Aorta (tissue), 5 donors: ENCODE data around the gene GALR3. TPM values are rescaled to one million over a fixed set of nuclear protein-coding genes. Genes with fewer than 3 reads are reported as not detected.
"Not testable (repeated sequence)": the region's sequence is repeated elsewhere in the genome, so short reads cannot be mapped to it uniquely, and the experiment has no call there.

Experiments used
- ATAC-seq: fragments of 200-7000 bp; cut with Tn5 transposase; one replicate; pipeline ENCODE4 v1.9.1; 2022; ENCODE audit warnings: moderate library complexity; ENCODE audit not compliant: low FRiP score
- DNase-seq, 2 donors: peaks; one replicate each; pipeline ENCODE4 v3.0.0-alpha.2; 2020
- H3K27ac ChIP-seq, 2 donors: one replicate each; pipeline ENCODE4 v1.5.1; 2013; ENCODE audit warnings: low read length in 2 of 2, mild to moderate bottlenecking in 2 of 2, moderate library complexity in 2 of 2, control low read depth in 1 of 2, inconsistent platforms in 1 of 2, low read depth in 1 of 2
- H3K27me3 ChIP-seq, 2 donors: one replicate each; pipeline ENCODE4 v1.6.1; 2013; ENCODE audit warnings: control low read depth in 1 of 2, low read length in 1 of 2, mild to moderate bottlenecking in 1 of 2, moderate library complexity in 1 of 2; ENCODE audit not compliant: insufficient read depth in 2 of 2, control insufficient read depth in 1 of 2
- H3K36me3 ChIP-seq, 2 donors: one replicate each; pipeline ENCODE4 v1.6.1; 2013; ENCODE audit warnings: control low read depth in 1 of 2, low read length in 1 of 2, mild to moderate bottlenecking in 1 of 2; ENCODE audit not compliant: insufficient read depth in 2 of 2, control insufficient read depth in 1 of 2
- H3K4me1 ChIP-seq, 2 donors: one replicate each; pipeline ENCODE4 v1.6.1; 2013; ENCODE audit warnings: low read length in 2 of 2, control low read depth in 1 of 2, mild to moderate bottlenecking in 1 of 2, moderate library complexity in 1 of 2; ENCODE audit not compliant: insufficient read depth in 2 of 2, control insufficient read depth in 1 of 2
- H3K4me3 ChIP-seq, 2 donors: one replicate each; pipeline ENCODE4 v1.5.1; 2013; ENCODE audit warnings: low read length in 2 of 2, control low read depth in 1 of 2, mild to moderate bottlenecking in 1 of 2
- H3K9me3 ChIP-seq: one replicate; pipeline ENCODE4 v1.6.1; 2013; ENCODE audit warnings: mild to moderate bottlenecking, low read length; ENCODE audit not compliant: control insufficient read depth
- WGBS, 2 donors: extraction: QIAGEN DNeasy Blood & Tissue Kit; methylation state at CpG; one replicate each; pipeline ENCODE4 v1.1.7; 2013; 5-methylcytosine and 5-hydroxymethylcytosine counted together
- intact Hi-C, 2 donors: fragments of 100-400 bp; cut with DNase I; formaldehyde crosslinking; loops; one replicate each; pipeline versions ENCODE4 v1.14.2 to v1.15.0; 2022
- polyA plus RNA-seq, 2 donors: library from polyadenylated mRNA; stranded (reverse); fragments of 200-250 nt; gene quantifications; one replicate each; pipeline ENCODE4 v1.2.3, GENCODE V29; 2013
- total RNA-seq, 2 donors: library from RNA; stranded (reverse); fragmentation: NEBNext Ultra II Directional; extraction: Animal tissue kit (Norgen Biotek cat#: 25700); gene quantifications; one replicate each; pipeline ENCODE4 v1.2.1, GENCODE V29; 2021
- donor health status: healthy with polysubstance abuse.
- donor health status: Bipolar disorder and iron deficiency.
- donor health status: DM: no; HTN: no; CAD: no.
- donor health status: DM: no; HTN: no; CAD: no.
- donor health status: DM: yes; HTN: yes; CAD: no.

The GALR3 gene
- total and polyA plus RNA-seq, 4 donors, result 0.28 TPM; not detected in 3

- H3K4me3 ChIP-seq, result no peak overlapping the region
- no peak for ATAC-seq
These were observed 40.6 kb upstream of the GALR3 start for GRCh38 chr22:37782340-37783168.

GRCh38 chr22:37784829-37785495, 38.2 kb upstream of the GALR3 start:
- H3K4me3 ChIP-seq, result no peak overlapping the region
- H3K27me3 ChIP-seq, result no peaks in the 10 kb centered on the region
- no peak overlapping the region for H3K27ac ChIP-seq
- no peak for ATAC-seq
- 68 to 74% methylated on average over 11 of the region's 11 CpGs for whole genome bisulfite sequencing, 2 donors
- H3K36me3 ChIP-seq, result no peaks in the 10 kb centered on the region
- intact Hi-C loops, result loop anchor here in 1 of 2 donors (2.0 kb wide), 1 partner anchor 144 kb away; no protein-coding TSS in a partner anchor
- no peak for DNase-seq
- no peaks in the 10 kb centered on the region for H3K4me1 ChIP-seq
- no peaks in the 10 kb centered on the region for H3K9me3 ChIP-seq

More at GRCh38 chr22:37782340-37783168, 40.6 kb upstream of the GALR3 start:
- no peak for DNase-seq
- Histone ChIP-seq H3K36me3 (no peaks in the 10 kb centered on the region), H3K4me1 (no peaks in the 10 kb centered on the region), H3K27me3 (no peaks in the 10 kb centered on the region), H3K9me3 (no peaks in the 10 kb centered on the region), H3K27ac (no peak overlapping the region)
- intact Hi-C loops, result no loop called here
- 32 to 37% methylated on average over 18 of the region's 18 CpGs for WGBS, 2 donors

DNA sequence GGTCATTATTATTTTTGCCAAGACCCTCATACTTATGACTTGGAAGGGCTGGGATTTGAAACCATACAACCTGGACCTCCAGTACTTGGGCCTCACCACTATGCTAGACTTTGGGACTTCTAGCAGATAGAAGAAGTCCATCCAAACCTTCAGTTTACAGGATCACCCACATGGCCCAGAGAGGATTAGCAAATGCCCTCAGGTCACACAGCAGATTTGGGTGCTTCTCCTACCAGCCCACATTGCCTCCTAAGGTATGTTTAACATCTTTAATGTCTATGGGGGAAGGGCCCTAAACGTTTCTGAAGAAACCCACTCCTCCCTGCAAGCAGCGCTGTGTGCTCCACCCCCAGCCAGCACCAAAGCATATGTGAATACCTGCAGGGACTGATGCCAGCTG, 32.9 kb upstream of the GALR3 start:
- Histone ChIP-seq H3K4me3 (no peak overlapping the region), H3K27ac (no peak overlapping the region), H3K36me3 (no peaks in the 10 kb centered on the region), H3K27me3 (no peaks in the 10 kb centered on the region), H3K4me1 (no peaks in the 10 kb centered on the region), H3K9me3 (no peaks in the 10 kb centered on the region)
- intact Hi-C loops, result loop anchor here in 1 of 2 donors (2.0 kb wide), 1 partner anchor 145 kb away; no protein-coding TSS in a partner anchor
- 59 to 61% methylated on average over 2 of the region's 2 CpGs for WGBS, 2 donors
- ATAC-seq (no peak), DNase-seq (no peak)

DNA sequence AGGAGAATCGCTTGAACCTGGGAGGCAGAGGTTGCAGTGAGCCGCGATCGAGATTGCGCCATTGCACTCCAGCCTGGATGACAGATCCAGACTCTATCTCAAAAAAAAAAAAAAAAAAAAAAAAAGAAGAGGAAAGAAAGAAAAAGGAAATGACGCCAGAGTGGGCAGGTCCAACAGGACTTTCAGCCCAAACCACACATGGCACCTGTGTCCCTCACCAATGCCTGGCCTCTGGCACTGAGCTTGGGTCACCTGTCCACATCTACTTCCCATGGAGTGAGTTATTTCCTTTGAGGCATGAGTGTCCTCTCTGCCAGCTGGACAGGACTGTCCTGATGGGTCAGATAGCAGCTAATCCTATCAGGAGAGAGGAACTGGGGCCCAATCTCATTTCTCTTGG, 30.7 kb upstream of the GALR3 start:
- no peaks in the 10 kb centered on the region for H3K36me3 ChIP-seq
- H3K27ac ChIP-seq, result no peak overlapping the region
- 87 to 90% methylated on average over 6 of the region's 6 CpGs for whole genome bisulfite sequencing, 2 donors
- H3K4me3 ChIP-seq, result no peak overlapping the region
- intact Hi-C loops, result no loop called here
- no peaks in the 10 kb centered on the region for H3K9me3 ChIP-seq
- no peaks in the 10 kb centered on the region for H3K27me3 ChIP-seq
- DNase-seq (no peak), ATAC-seq (no peak)
- H3K4me1 ChIP-seq, result no peaks in the 10 kb centered on the region

DNA sequence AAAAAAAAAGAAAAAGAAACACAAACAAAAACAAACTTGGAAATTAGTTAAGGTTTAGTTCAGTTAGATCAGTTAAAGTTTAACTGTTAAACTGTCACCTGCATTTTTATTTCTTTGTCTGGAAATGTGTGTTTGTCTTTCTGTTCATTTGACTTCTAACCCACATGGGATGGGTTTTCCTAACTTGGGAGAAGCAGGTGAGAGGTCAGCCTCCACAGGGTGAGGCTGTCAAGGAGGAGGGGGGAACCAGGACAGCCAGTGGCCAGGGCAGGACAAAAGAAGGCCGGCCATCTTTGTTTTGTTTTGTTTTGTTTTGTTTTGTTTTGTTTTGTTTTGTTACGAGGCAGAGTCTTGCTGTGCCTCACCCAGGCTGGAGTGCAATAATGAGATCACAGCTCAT, 28.8 kb upstream of the GALR3 start:
- intact Hi-C loops, result no loop called here

DNA sequence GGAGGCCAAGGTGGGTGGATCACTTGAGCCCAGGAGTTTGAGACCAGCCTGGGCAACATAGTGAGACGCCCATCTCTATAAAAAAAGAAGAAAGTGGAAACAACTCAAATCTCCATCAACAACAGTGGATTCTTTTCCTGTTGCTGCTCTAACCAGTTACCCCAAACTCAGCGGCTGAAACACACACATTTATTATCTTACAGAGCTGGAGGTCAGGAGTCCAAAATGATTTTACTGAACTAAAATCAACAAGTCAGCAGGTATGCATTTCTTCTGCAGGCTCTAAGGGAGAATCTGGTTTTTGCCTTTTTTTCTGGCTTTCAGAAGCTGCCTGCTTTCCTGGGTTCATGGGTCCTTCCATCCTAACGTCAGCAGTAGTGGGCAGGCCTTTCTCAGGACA, 27.1 kb upstream of the GALR3 start:
- DNase-seq, result no peak
- ATAC-seq, result no peak
- WGBS, 2 donors, result 73 to 75% methylated on average over 3 of the region's 3 CpGs
- no peaks in the 10 kb centered on the region for H3K4me1 ChIP-seq
- H3K9me3 ChIP-seq, result no peaks in the 10 kb centered on the region
- no peak overlapping the region for H3K4me3 ChIP-seq
- H3K27ac ChIP-seq, result no peak overlapping the region
- no peaks in the 10 kb centered on the region for H3K27me3 ChIP-seq
- no peaks in the 10 kb centered on the region for H3K36me3 ChIP-seq
- intact Hi-C loops, result no loop called here

More for the DNA sequence above, 28.8 kb upstream of the GALR3 start:
- H3K4me3 ChIP-seq, result no peak overlapping the region
- no peak for DNase-seq
- H3K27ac ChIP-seq, result no peak overlapping the region
- no peaks in the 10 kb centered on the region for H3K4me1 ChIP-seq
- H3K27me3 ChIP-seq, result no peaks in the 10 kb centered on the region
- no peaks in the 10 kb centered on the region for H3K36me3 ChIP-seq
- ATAC-seq, result no peak
- no peaks in the 10 kb centered on the region for H3K9me3 ChIP-seq
- WGBS, 2 donors, result 48 to 75% methylated on average over 2 of the region's 2 CpGs

DNA sequence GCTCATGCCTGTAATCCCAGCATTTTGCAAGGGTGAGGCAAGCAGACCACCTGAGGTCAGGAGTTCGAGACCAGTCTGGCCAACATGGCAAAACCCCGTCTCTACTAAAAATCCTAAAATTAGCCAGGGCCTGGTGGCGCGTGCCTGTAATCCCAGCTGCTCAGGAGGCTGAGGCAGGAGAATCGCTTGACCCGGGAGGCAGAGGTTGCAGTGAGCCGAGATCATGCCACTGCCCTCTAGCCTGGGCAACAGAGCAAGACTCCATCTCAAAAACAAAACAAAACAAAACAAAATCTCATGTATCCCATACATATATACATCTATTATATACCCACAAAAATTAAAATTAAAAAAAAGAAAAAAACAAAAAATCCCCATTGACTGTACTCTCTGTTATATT, 25.9 kb upstream of the GALR3 start:
- H3K4me1 ChIP-seq, H3K27me3 ChIP-seq, H3K9me3 ChIP-seq, H3K4me3 ChIP-seq, intact Hi-C loops, ATAC-seq, DNase-seq, H3K36me3 ChIP-seq, H3K27ac ChIP-seq: not testable (repeated sequence)
- 92 to 94% methylated on average over 7 of the region's 7 CpGs for WGBS, 2 donors

- DNase-seq, result no peak
- H3K4me3 ChIP-seq, result no peak overlapping the region
- no peaks in the 10 kb centered on the region for H3K4me1 ChIP-seq
- H3K27ac ChIP-seq, result no peak overlapping the region
- ATAC-seq, result no peak
- WGBS, 2 donors, result 52 to 53% methylated on average over 14 of the region's 14 CpGs
- H3K27me3 ChIP-seq, result no peaks in the 10 kb centered on the region
- H3K36me3 ChIP-seq, result no peaks in the 10 kb centered on the region
- intact Hi-C loops, result no loop called here
- no peaks in the 10 kb centered on the region for H3K9me3 ChIP-seq
These were observed 25.2 kb upstream of the GALR3 start for GRCh38 chr22:37797874-37798500.
